ENCODE data around the gene COASY.
A peak's percentile ranks its signal among the peaks of the same experiment; 100 is the strongest.

Gene COASY

GRCh38 chr17:42521036-42521435 lies 40.9 kb upstream of the COASY start:
- no peak for DNase-seq (ENCODE audit: low read depth, low spot score)
- no peak overlapping the region for H3K4me3 ChIP-seq (ENCODE audit: low read depth, low read length)
- CTCF ChIA-PET = interaction anchor here (0.7 to 7.7 kb wide), 8 partner anchors 10 to 208 kb away, joined by 4 to 83 read pairs (median 10); partner anchors contain the start of gene NAGLU
- POLR2A ChIA-PET = interaction anchor here (1.0 to 4.9 kb wide), 7 partner anchors 11 to 192 kb away, joined by 3 to 121 read pairs (median 4); partner anchors contain the start of genes CAVIN1 and NAGLU
- TF ChIP-seq, protein P1, sequence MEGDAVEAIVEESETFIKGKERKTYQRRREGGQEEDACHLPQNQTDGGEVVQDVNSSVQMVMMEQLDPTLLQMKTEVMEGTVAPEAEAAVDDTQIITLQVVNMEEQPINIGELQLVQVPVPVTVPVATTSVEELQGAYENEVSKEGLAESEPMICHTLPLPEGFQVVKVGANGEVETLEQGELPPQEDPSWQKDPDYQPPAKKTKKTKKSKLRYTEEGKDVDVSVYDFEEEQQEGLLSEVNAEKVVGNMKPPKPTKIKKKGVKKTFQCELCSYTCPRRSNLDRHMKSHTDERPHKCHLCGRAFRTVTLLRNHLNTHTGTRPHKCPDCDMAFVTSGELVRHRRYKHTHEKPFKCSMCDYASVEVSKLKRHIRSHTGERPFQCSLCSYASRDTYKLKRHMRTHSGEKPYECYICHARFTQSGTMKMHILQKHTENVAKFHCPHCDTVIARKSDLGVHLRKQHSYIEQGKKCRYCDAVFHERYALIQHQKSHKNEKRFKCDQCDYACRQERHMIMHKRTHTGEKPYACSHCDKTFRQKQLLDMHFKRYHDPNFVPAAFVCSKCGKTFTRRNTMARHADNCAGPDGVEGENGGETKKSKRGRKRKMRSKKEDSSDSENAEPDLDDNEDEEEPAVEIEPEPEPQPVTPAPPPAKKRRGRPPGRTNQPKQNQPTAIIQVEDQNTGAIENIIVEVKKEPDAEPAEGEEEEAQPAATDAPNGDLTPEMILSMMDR (IDR thresholded peaks at IDR 0.05; ENCODE audit: insufficient read depth, low read length, missing control alignments) = no peak

GRCh38 chr17:42521666-42522262 lies 40.2 kb upstream of the COASY start:
- TF ChIP-seq, protein P1 (IDR thresholded peaks at IDR 0.05; ENCODE audit: insufficient read depth, low read length, missing control alignments) = no peak
- POLR2A ChIA-PET = interaction anchor here (1.0 to 4.9 kb wide), 2 partner anchors 94 to 100 kb away, joined by 4 to 121 read pairs; partner anchors contain the start of gene CAVIN1
- CTCF ChIA-PET = interaction anchor here (1.6 to 7.7 kb wide), 4 partner anchors 9 to 209 kb away, joined by 3 to 83 read pairs (median 22); no protein-coding TSS in a partner anchor
- H3K4me3 ChIP-seq (ENCODE audit: low read depth, low read length) = no peak overlapping the region
- no peak for DNase-seq (ENCODE audit: low read depth, low spot score)

DNA sequence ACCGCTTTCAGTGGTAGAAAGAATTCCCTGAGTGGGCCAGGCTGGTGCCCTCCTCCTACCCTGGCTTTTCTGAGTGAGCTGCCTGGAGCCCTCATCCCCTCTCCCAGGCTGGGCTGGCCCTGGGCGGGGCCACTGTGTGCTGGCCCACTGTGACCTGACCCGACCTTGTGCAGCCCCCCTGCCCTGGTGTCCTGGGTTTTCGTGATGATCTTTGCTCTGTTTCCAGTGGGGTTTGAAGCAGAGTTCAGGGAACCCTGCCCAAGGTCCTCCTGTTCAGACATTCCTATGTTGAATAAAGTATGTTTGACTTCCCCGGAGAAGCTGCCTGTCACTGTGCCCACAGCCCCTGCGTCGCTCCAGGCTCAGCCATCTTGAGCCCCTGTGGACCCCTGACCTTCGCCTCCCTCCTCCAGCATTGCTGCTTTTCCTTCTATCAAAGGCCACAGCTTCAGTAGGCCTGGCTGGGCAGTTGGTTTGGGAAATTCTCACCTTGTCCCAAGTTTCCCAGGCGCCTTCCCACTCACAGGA lies 39.6 kb upstream of the COASY start:
- DNase-seq (ENCODE audit: low read depth, low spot score) = no peak
- POLR2A ChIA-PET = interaction anchor here (1.9 kb wide), 1 partner anchor 99 kb away, joined by 8 read pairs; the partner anchor contains the start of gene CAVIN1

GRCh38 chr17:42522798-42523278 lies 39.1 kb upstream of the COASY start:
- TF ChIP-seq, protein P1 (IDR thresholded peaks at IDR 0.05; ENCODE audit: insufficient read depth, low read length, missing control alignments) = no peak
- H3K4me3 ChIP-seq (ENCODE audit: low read depth, low read length) = no peak overlapping the region
- no peak for DNase-seq (ENCODE audit: low read depth, low spot score)
- ChIA-PET CTCF (interaction anchor here (1.6 to 12.1 kb wide), 2 partner anchors 201 to 211 kb away, joined by 3 to 170 read pairs; no protein-coding TSS in a partner anchor), POLR2A (interaction anchor here (1.9 kb wide), 1 partner anchor 100 kb away, joined by 8 read pairs; the partner anchor contains the start of gene CAVIN1)

More for the DNA sequence above, 39.6 kb upstream of the COASY start:
- H3K4me3 ChIP-seq (ENCODE audit: low read depth, low read length) = no peak overlapping the region
- CTCF ChIA-PET = interaction anchor here (1.6 to 12.1 kb wide), 2 partner anchors 201 to 210 kb away, joined by 3 to 170 read pairs; no protein-coding TSS in a partner anchor
- TF ChIP-seq, protein P1 (IDR thresholded peaks at IDR 0.05; ENCODE audit: insufficient read depth, low read length, missing control alignments) = no peak

DNA sequence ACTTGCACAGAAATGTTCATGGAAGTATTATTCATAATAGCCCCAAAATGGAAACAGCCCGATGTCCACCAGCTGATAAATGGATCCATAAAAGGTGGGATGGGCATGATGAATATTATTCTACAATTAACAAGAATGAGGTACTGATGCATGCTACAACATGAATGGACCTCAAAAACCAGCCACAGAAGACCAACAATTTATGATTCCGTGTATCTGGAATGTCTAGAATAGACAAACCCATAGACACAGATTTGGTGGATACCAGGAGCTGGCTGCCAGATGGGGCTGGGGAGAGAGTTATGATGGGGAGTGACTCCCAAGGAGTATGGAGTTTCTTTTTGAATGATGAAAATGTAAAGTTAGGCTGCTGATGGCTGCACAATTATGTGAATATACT lies 36.7 kb upstream of the COASY start:
- ChIA-PET POLR2A (interaction anchor here (0.6 to 3.2 kb wide), 5 partner anchors 20 to 213 kb away, joined by 3 to 32 read pairs (median 4); partner anchors contain the start of gene CAVIN1), CTCF (interaction anchor here (0.9 to 12.1 kb wide), 4 partner anchors 11 to 303 kb away, joined by 4 to 170 read pairs (median 11); partner anchors contain the start of gene NAGLU)
- TF ChIP-seq, protein P1 (IDR thresholded peaks at IDR 0.05; ENCODE audit: insufficient read depth, low read length, missing control alignments) = no peak
- H3K4me3 ChIP-seq (ENCODE audit: low read depth, low read length) = no peak overlapping the region
- peak; percentile 72 for DNase-seq (ENCODE audit: low read depth, low spot score)
